Prostate gland (tissue), 2 donors: Measurements from ENCODE around the gene MTG1. TPM values are rescaled to one million over a fixed set of nuclear protein-coding genes. Genes with fewer than 3 reads are reported as not detected.

Source experiments
- DNase-seq: peaks from one replicate; pipeline ENCODE4 v3.0.0-alpha.2; 2019; ENCODE audit warnings: low spot score
- H3K27ac ChIP-seq, 2 donors: fragments of 200-600 bp; sonication (generic); 2 replicates each; pipeline ENCODE4 v1.5.1; 2017 to 2019
- H3K27me3 ChIP-seq: fragments of 200-600 bp; sonication (generic); replicated peaks from 2 replicates; pipeline ENCODE4 v1.5.1; 2019; ENCODE audit not compliant: insufficient read depth
- H3K36me3 ChIP-seq, 2 donors: fragments of 200-600 bp; sonication (generic); 1 replicate in 1 of 2; 2 replicates in 1 of 2; pipeline versions ENCODE4 v1.5.1 to v1.8.1; 2017 to 2019
- H3K4me1 ChIP-seq: fragments of 200-600 bp; sonication (generic); replicated peaks from 2 replicates; pipeline ENCODE4 v1.5.1; 2019
- H3K4me3 ChIP-seq, 2 donors: fragments of 200-600 bp; sonication (generic); 2 replicates each; pipeline ENCODE4 v1.5.1; 2017 to 2019
- H3K9me3 ChIP-seq: fragments of 200-600 bp; sonication (generic); 2 replicates; pipeline ENCODE4 v1.5.1; 2017
- POLR2A ChIP-seq: fragments of 450-650 bp; IDR thresholded peaks from one replicate; pipeline ENCODE4 v1.6.1; 2016; ENCODE audit warnings: antibody characterized with exemption, mild to moderate bottlenecking
- POLR2AphosphoS5 ChIP-seq: sonication (generic); formaldehyde crosslinking; IDR thresholded peaks from one replicate; pipeline ENCODE4 v1.6.1; 2017; ENCODE audit warnings: antibody characterized with exemption
- WGBS: methylation state at CpG from one replicate; pipeline ENCODE4 v1.1.5; 2018; 5-methylcytosine and 5-hydroxymethylcytosine counted together
- intact Hi-C: fragments of 100-400 bp; cut with DNase I; formaldehyde crosslinking; loops from one replicate; pipeline ENCODE4 v1.14.2; 2022
- total RNA-seq, 2 donors: library from RNA; depleted of rRNA; stranded (reverse); fragments of >200 nt; gene quantifications; one replicate each; pipeline ENCODE4 v1.1.0, GENCODE V29; 2016
- TF ChIP-seq, protein P1 (sequence below), 4 experiments: fragments of 200-600 bp in 2 of 4; fragments of 450-650 bp in 2 of 4; sonication (generic) in 2 of 4; IDR thresholded peaks; 1 replicate in 3 of 4; 2 replicates in 1 of 4; pipeline ENCODE4 v1.5.1; 2016 to 2019; ENCODE audit warnings: antibody characterized with exemption in 4 of 4, mild to moderate bottlenecking in 2 of 4, moderate library complexity in 2 of 4

Gene MTG1
- total RNA-seq, 2 donors from 2014 or later, result 26.8 to 67.4 TPM

GRCh38 chr10:133368153-133368552, 25.8 kb upstream of the MTG1 start:
- intact Hi-C loops, result no loop called here

DNA sequence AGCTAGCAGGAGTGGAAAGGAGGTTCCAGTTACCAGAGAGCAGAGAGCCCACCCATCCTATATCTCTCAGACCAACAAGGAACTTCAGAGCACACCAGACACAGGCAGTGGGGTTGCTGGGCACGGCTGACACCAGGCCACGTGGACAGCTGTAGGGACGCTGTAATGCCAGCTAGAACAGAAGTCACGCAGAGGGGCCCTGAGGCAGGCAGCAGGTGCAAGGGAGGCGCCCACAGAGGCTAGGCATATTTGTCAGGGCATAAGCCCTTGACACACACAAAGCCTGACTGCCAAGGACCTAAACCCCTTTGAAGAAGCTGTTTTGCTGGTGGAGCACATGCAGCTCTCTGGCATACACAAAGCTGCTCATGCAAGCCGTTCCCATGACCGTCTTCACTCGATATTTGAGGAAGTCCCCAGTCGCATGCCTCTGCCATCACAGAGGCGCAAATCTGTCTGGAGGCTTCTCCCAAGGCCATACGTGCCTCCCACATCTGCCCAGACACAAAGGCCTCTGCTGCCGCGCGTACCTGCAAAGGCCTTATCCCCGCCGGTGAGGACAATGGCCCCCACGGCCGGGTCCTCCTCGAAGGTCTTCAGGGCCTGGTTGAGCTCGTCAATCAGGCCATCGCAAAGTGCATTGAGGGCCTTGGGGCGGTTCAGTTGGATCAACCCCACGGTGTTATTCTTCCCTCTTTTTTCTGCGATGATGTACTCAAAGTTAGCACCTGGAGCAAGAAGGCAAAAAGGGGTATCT, 23.7 kb upstream of the MTG1 start:
- Histone ChIP-seq H3K27ac (no peak overlapping the region), H3K27me3 (no peaks in the 10 kb centered on the region), H3K36me3 (peaks cover 14 to 23% of the 10 kb centered on the region in 2 donors), H3K9me3 (no peaks in the 10 kb centered on the region), H3K4me3 (no peak overlapping the region), H3K4me1 (peaks cover 4% of the 10 kb centered on the region)
- WGBS, result 89% methylated on average over 24 of the region's 24 CpGs
- TF ChIP-seq, protein P1, sequence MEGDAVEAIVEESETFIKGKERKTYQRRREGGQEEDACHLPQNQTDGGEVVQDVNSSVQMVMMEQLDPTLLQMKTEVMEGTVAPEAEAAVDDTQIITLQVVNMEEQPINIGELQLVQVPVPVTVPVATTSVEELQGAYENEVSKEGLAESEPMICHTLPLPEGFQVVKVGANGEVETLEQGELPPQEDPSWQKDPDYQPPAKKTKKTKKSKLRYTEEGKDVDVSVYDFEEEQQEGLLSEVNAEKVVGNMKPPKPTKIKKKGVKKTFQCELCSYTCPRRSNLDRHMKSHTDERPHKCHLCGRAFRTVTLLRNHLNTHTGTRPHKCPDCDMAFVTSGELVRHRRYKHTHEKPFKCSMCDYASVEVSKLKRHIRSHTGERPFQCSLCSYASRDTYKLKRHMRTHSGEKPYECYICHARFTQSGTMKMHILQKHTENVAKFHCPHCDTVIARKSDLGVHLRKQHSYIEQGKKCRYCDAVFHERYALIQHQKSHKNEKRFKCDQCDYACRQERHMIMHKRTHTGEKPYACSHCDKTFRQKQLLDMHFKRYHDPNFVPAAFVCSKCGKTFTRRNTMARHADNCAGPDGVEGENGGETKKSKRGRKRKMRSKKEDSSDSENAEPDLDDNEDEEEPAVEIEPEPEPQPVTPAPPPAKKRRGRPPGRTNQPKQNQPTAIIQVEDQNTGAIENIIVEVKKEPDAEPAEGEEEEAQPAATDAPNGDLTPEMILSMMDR (IDR thresholded peaks at IDR 0.05), result no peak
- no peak for TF ChIP-seq POLR2A
- TF ChIP-seq POLR2AphosphoS5, result no peak
- intact Hi-C loops, result no loop called here
- no peak for DNase-seq

More at GRCh38 chr10:133368153-133368552, 25.8 kb upstream of the MTG1 start:
- DNase-seq, result no peak
- H3K27me3 ChIP-seq, result no peaks in the 10 kb centered on the region
- H3K9me3 ChIP-seq, result no peaks in the 10 kb centered on the region
- no peaks in the 10 kb centered on the region for H3K4me1 ChIP-seq
- WGBS, result 94% methylated on average over 7 of the region's 7 CpGs
- TF ChIP-seq POLR2AphosphoS5 (no peak), POLR2A (no peak)
- TF ChIP-seq, protein P1 (IDR thresholded peaks at IDR 0.05), result no peak
- H3K27ac ChIP-seq, result no peak overlapping the region
- H3K36me3 ChIP-seq, result peaks cover 14 to 23% of the 10 kb centered on the region in 2 donors
- no peak overlapping the region for H3K4me3 ChIP-seq

DNA sequence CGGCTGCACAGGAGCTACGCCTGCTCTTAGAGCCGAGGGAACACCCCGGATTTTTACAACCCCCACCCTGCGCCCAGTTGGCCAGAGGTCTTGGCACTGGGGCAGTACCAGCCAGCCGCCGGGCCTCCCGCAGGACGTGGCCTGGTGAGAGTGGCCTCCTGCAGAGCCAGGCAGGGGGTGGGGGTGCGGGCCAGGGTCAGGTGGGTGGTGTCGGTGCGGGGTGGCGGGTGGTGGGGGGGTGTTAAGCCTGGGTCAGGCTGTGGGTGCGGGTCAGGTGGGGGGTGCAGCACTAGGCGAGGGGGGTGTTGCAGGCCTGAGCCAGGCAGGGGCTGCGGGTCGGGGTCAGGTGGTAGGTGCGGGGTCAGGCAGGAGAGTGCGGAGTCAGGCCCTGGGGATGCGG, 21.4 kb upstream of the MTG1 start:
- peak overlapping the region in 1 of 2 donors; percentile 89 for H3K27ac ChIP-seq
- intact Hi-C loops, result loop anchor here (2.0 kb wide), 1 partner anchor 22 kb away; the partner anchor contains the start of gene MTG1

DNA sequence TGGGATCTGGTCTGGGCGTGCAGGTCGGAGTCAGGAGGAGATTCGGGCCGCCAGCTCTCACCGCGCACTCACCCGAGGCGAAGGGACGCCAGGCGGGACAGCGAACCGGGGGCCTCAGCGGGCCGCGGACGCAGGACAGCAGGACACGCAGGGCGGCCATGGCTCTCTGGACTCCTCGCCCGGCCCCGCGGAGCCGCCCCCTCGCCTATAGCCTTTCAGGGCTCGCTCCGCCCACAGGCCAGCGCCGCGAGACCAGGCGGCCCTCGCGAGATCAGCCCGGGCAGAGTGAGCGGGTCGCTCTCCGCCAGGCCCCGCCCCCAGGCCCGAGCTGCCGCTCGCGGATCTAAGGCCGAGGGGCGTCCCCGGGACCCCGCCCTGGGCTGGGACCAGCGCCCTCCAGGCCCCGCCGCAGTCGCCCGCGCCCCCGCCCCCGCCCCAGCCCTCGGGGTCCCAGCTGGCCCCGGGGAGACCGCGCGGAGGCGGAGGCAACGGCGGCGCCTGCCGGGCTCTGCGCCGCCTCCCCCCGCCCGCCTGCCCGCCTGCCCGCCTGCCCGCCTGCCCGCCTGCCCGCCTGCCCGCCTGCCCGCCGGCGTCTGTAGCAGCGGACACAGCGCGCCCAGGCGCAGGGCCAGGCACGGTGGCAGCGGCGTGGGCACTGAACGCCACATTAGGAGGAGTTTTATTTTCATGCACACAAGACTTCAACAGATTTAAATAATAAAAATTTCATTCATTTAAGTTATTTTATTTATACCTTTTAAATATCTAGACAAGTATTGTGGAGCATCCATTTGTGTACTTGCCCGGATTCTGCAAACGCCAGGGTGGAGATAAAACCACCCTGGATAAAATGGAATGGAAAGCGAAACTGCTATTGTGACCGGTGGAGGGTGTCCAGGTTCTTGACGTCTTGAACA, 20.5 kb upstream of the MTG1 start, which contains the start of gene ECHS1:
Gene ECHS1 (minus strand): TSS at position 181 of the 917 bp plus-strand sequence. CDS start 21 bp downstream, at position 160.
- Histone ChIP-seq H3K27me3 (no peaks in the 10 kb centered on the region), H3K27ac (peak within 1 kb of the TSS; percentile 86 to 89), H3K4me1 (peaks cover 4% of the 10 kb centered on the region), H3K36me3 (peaks cover 6 to 13% of the 10 kb centered on the region in 2 donors), H3K4me3 (peak within 1 kb of the TSS; percentile 70 to 85), H3K9me3 (no peaks in the 10 kb centered on the region)
- TF ChIP-seq POLR2A (peak; percentile 83), POLR2AphosphoS5 (peak; percentile 68)
- TF ChIP-seq, protein P1 (IDR thresholded peaks at IDR 0.05), result no peak
- peak; percentile 94 for DNase-seq
- intact Hi-C loops, result loop anchor here (2.0 kb wide), 1 partner anchor 21 kb away; the partner anchor contains the start of gene MTG1
- 1% methylated on average over 57 of the region's 89 CpGs for WGBS

More for the DNA sequence above, 21.4 kb upstream of the MTG1 start:
- TF ChIP-seq POLR2AphosphoS5 (no peak), POLR2A (no peak)
- TF ChIP-seq, protein P1 (IDR thresholded peaks at IDR 0.05), result no peak
- Histone ChIP-seq H3K27me3 (no peaks in the 10 kb centered on the region), H3K9me3 (no peaks in the 10 kb centered on the region), H3K4me1 (peaks cover 4% of the 10 kb centered on the region), H3K4me3 (peak overlapping the region; percentile 70 to 85), H3K36me3 (peaks cover 6 to 13% of the 10 kb centered on the region in 2 donors)
- WGBS, result 37% methylated on average over 10 of the region's 20 CpGs
- DNase-seq, result no peak
